Right lung (tissue), 5 donors: ENCODE measurements around the gene TBC1D17. TPM values are rescaled to one million over a fixed set of nuclear protein-coding genes. Genes with fewer than 3 reads are reported as not detected.

Experiments
- DNase-seq, 2 donors: peaks; one replicate each; pipeline ENCODE4 v3.0.0-alpha.2; 2013
- polyA plus RNA-seq, 5 donors: library from polyadenylated mRNA; unstranded; fragments of 120-200 nt; gene quantifications; one replicate each; pipeline versions ENCODE4 v1.2.1 to v1.2.3, GENCODE V29; 2013; ENCODE audit warnings: inconsistent platforms in 1 of 5, low replicate concordance in 1 of 5; ENCODE audit not compliant: insufficient read length in 5 of 5, insufficient read depth in 1 of 5

The TBC1D17 gene
- polyA plus RNA-seq, 5 donors, result 32.2 to 49.5 (median 48.3) TPM

DNA sequence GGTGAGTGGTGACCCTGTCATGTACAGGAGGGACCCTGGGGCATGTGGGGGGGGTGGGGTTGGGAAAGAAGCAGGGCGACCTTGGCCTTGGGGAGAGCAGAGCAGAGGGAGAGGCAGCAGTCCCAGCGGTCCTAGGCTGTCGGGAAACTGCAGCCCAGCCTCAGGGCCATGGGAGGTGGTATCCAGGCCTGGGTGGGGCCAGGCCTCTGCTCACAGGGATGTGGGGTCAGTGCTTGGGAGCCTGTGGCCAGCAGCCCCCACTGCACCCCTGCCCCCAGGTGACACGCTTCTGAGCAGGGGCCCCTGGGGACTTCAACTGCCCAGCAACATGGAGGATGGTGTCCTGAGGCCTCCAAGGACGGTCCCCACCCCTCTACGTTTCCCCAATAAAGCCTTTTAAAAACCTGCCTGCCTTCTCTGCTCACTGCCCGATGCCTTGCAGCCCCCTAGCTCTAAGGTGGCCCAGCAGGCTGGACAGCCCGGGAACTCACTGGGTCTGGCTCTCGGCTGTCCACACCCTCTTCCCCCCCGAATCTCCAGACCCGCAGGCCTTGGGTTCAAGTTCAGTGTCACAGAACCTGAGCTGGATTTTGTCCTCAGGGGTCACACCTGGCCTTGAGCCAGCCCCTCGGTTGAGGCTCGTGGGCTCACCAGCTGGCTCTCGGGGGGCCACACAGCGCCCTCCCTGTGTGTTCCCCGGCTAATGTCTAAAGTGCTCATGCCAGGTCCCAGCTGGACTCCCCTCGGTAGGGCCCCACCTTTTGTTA is 17.0 kb upstream of the TBC1D17 start:
- no peak for DNase-seq

DNA sequence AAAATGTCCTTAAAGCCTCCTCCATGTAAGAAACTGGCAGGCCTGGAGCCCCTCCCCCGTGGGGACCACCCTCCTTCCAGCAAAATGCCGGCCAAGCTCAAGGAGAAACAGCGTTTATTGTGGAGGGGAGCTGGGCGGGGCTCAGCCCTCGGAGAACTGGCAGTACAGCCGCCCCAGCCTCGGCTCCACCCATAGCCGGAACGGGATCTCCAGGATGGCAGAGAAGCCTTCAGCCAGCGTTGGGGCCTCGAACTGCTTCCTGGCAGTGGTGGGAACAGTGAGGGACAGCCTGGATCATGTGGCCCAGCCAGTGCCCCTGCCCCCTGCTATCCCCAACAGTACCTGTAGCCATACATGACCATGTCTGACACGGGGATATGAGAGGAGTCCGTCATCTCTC is 16.4 kb upstream of the TBC1D17 start:
- no peak for DNase-seq

DNA sequence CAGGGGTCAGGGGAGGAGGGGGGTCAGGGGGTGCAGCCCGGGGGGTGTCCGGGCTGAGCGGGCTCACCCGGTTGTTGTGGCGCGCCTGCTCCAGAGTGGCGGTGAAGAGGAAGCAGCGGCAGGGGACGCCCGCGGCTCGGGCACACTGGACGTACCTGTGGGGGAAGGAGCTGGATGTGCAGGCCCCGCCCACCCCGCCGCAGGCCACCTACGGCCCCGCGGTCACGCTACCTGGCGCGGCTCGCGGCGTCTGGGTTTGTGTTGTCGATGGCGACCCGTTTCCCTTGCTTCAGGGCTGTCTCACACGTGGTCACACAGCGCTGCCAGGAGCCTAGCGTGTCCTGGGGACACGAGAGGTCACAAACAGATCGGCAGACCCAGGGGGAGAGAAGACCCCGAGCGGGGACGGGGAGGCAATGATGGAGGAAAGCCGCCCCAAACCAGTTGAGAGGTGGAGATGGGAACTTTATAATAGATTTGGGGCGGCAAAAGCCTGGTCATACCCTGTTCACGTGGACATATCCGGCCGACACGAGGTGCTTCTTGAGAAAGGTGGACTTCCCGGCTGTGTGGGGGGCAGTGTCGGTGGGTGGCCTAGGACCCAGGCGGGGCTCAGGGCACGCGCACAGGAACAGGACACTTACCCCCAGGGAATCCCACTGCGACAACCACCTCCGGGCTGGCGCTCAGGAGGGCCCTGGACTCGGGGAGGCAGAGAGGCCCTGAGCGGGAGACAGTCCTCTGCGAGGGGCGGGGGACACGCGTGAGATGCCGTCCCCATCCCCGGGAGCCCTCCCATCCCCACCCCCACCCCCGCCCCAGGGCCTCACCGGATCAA is 15.7 kb upstream of the TBC1D17 start:
- DNase-seq, result no peak

DNA sequence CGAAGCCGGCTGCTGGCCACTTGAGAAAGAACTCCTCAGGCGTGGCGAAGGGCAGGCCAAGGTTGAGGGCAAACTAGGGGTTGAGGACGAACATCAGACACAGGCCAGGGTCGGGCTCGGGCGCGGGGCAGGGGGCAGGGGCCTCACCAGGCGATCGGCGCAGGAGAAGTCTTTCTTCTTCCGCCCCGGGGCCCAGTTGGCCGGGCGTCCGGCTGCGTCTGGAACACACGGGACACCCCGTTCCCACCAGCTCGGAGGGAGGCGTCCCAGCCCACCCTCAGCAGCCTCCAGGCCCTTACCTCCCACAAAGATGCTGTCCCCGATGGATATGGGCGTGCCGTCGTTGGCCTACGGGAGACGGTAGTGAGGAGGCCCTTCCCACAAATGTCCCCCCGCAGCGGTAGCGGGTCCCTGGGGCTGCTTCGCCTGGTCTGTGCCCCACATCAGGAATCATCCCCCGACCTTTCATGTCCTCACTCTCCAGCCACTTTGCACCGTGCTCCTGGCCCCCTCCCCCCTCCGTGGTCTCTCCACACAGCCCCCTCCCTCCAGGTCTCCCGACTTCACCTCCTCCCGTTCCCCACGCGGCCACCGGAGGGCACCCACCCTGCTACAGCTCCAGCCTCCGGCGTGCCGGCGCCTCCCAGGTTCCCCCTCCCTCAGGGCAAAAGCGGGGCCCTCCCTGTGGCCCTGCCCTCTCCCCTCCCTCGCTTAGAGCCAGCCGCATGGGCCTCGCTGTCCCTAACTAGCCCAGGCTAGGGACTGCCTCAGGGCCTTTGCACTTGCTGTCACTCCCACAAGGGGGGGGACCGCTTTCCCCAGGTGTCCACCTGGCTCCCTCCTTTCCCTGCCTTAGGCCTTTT is 14.9 kb upstream of the TBC1D17 start:
- no peak for DNase-seq

DNA sequence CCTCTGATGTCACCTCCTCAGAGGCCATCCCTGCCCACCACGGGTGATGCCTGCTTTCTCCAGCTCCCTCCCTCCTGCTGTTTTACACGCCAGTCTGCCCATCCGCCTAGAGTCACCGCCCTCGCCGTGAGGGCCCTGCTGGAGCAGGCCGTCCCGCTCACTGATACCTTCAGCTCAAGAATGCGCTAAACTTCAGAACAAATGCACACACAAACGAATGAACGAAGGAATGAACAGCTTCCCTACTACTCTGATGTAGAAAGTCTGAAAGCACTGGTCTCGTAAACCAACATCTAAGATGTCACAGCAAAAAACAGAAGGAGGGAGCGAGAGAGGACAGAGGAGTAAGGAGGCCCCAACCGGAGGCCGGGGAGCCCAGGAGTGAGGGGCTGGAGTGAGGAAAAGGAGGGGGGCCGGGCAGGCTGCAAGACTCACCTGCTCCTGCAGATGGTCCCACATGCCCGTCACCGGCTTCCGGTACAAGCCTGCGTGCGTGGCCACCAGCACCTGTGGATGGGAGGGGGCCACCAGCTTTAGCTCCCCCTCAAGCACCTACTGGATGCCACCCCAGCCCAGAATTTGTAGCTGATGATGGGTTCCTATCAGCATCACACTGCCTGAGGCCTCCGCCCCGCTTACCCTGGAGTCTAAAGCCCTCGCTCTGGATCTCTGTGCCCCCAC is 14.1 kb upstream of the TBC1D17 start:
- no peak for DNase-seq

DNA sequence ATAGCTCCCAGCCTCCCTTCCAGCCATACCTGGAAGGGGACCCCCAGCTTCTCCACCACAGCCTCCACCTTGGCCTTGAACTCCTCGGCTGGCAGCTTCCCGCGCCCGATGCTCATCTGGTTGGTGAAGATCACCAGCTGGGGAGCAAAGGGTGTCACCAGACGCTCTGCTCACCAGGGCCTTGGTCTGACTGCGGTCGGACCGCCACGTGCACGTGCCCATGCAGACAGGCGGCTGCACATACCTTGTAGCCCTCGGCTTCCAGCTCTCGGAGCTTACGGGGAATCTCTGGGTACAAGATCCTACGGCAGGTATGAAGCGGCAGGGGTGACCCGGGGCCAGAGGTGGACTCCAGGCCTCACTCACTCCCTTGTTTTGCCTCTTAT is 13.6 kb upstream of the TBC1D17 start:
- DNase-seq, result no peak

DNA sequence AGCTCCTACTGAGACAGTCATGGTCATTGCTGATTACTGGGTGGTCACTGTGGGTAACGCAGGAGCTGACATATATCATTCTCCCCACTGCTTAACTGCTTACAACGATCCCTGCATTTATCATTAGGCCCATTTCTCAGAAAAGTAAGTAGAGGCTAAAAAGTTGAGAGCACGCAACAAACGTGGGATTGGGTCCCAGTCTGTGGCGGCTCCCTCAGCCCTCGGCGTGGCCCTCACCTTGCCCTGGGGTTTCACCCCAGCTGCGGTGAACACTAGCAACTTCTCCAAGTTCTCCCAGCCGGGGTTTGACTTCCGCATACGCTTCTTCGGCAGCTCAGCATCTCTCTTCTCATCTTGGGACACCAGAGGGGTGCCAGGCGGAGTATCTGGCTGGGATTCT is 12.6 kb upstream of the TBC1D17 start:
- DNase-seq, result no peak

DNA sequence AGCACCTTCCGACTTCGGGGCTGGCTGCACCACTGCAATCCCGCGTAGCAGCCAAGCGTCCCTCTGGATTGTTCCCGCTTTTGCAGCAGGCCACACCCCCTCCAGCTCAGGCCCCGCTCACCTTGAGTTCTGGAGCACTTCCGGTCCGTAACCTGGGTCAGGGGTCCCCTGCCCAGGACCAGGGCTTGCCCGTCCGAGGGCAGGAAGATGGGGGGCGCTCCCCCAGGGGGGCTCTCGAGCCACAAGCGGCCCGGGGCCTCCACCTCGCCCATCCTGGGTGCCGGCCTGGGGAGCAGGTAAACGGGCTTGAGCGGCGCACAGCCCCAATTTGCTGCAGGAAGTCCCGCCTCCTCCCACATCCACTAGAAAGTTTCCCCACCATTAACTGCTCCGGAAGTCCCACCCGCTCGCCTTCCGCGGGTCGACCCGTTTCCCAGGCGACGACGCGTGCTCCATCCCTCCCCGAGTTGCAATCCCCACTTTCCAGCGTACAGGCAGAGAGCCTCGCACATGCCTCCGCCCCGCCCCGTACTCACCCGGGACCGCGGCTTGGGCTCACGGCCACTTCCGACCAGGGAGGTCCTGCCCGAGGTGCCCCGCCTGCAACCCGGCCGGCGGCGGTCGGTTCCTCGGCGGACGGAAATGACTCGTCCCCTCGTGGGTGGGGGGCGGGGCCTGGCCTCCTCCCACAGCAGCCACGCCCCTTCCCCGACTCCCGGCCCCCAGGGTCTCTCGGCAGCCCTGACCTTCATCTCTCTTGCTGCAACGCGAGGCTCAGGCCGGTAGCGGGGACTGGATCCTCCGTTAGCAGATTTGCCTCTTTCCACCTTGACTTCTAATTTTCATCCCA is 10.3 kb upstream of the TBC1D17 start, which contains the start of gene PNKP:
TSS of gene PNKP (minus strand) at position 644 of the 850 bp plus-strand sequence. CDS start at position 272, 372 bp downstream.
- peak; percentile 92 to 93 for DNase-seq

DNA sequence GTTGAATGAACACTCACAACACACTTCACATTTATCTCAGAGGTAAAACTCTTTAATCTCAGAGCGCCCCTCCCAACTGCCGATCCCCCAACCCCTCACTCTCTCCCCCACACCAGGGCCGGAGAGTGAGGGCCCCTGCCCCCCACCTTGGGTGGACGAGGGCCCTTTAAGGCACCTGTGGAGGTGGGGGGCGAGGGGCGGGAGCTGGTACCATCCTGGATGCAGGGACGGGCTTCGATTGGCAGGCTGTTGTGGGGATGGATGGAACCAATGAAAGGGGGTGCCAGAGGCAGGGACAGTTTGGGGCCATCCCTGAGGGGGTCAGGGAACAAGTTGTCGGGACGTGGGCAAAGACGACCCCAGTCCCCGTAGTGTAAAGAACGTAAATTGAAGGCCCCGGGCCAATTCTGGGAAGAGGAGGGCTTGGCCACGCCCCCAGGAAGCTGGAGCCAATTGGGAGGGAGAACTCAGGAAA is 8.5 kb upstream of the TBC1D17 start:
- DNase-seq, result no peak

DNA sequence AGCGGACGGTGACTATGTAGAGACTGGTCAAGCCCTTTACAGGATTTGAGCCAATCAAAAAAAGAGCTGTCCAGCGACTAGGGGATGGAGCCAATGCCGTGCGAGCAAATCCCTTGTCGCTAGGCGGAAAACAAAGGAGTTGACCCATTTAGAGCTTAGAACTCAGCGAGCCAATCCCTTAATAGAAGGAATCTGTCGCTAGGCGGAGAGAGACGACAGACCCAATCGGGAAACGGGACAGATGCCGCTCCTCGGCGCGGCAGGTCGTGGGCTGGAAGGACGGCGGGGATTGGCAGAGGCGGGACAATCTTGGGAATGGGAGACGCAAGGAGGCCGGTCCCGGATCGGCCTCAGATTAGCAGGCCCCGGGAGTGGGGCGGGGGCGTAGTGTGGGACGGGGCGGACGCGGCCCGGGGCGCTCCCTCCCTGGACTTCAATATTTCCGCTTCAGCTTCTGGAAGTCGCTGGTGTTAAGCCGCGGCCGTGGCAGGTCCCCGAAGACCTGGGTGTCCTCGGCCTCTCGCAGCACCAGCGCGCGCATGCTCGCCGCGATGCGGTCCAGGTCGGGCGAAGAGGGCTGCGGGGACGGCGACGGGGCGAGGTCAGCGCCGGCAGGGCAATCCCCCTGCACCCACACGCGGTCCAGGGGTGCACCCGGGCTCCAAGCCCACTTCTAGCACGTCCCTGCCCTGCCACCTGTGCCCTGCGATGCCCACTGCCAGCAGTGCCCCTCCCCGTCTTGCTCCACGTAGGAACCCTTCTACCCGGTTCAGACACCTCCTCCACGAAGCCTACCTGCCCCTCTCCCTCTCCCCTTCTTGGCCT is 7.8 kb upstream of the TBC1D17 start:
- DNase-seq, result peak; percentile 99

DNA sequence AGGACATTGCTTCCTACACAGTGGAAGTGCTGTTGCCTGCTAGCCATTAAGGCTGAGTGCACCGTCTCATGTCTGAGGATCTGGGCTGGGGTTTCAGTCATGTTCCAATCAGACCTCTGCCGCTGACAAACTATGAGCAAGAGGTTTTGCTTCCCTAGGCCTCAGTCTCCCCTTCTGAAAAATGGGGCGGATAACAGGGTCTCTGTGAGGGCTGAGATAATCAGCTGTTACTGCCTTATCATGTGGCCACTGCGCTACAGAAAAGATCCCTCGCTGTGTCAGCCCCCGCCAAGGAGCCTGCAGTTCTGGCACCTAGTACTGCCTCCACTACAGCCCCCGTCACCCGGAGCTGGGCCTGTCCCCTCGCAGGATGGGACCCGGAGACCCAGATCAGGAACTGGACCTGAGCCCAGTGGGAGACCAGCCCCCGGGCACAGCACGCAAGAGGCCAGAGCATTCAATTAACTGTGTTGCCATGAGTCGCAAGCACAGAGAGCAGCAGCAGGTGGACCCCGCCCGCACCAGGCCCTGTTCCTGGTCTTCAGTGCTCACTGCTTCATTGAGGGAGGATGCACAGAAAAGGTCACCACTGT is 7.1 kb upstream of the TBC1D17 start:
- no peak for DNase-seq

DNA sequence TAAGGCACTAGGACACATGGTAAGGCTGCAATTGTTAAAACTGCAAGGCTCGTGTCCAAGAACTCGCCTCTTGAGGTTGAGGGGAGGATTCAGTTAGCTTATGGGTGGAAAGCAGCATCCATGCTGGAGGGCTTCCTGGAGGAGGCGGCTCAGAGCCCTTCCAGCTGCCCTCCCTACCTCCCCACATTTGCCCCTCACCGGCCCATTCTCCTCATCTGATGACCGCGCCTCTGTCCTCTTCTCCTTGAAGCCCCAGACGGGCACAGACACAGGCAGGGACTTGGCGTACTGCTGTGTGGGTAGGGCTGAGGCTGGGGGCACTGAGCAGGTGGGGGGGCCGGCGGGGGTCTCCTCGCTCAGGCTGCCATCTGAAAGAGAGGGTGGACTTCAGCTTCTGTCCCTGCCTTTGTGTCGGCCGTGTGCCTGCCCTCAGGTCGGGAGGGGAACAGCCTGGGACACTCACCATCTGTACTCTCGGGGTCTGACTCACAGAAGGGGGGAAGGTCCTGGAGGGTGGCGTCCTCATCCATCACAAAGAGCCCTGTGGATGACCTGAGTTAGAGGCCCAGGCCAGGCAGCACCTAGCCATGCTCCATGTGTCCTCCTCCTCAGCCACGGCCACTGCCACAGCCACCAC is 6.0 kb upstream of the TBC1D17 start:
- DNase-seq, result no peak

DNA sequence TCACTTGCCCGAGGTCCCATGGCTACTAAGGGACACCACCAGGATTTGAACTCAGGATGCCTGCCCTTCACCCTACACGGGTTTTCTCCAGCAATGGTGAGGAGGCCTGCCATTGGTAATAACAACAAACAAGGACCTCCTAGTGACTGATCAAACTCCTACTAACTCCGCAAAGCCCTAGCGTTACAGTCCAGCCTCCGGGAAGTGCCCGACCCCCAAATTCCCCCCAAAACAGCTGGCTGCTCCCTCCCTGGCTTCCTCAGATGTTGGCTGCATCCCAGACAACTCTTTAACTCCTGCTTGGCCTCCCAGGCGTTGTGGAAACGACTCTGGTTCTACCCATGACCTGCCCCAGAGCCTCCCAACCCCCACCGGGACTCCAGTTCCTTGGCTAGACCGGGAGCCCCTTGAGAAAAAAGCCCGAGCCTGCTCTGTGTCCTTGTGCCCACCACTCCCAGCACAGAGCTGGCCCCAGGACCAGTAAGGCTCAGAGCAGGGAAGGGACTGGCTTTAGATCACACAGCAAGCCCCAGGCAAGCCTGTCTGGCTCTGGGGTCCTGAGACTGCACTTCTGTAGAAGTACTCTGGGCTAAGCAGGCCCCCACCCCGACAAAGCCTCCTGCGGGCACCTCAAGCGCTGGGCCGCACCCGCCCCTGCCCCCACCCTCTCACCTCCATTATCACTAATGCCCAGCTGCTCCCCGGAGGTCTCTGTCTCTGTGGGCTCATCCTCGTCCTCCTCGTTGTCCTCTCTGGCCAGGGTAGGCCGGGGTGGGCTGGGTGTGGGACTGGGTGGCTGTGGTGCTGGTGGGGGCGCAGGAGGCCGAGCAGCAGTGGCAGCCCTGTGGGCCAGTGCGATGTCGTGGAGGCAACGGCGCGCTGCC is 5.0 kb upstream of the TBC1D17 start:
- no peak for DNase-seq

DNA sequence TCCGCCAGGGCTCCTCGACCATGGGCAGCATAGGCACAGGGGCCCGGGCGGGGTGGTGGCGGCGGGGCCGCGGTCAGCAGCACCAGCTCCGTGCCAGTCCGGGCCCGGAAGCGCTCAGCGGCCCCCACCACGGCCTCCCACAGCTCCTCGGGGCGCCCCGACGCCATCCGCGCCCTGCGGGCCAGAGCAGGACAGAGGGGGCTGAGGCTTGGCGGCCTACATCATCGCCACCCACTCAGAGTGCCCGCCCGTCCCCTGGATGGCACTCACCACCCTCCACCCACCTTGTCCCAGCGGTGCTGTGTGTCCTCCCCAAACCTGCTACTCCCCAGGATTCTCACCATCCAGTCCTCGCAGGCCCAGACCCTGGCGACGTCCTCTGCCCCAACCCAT is 4.4 kb upstream of the TBC1D17 start:
- DNase-seq, result no peak

DNA sequence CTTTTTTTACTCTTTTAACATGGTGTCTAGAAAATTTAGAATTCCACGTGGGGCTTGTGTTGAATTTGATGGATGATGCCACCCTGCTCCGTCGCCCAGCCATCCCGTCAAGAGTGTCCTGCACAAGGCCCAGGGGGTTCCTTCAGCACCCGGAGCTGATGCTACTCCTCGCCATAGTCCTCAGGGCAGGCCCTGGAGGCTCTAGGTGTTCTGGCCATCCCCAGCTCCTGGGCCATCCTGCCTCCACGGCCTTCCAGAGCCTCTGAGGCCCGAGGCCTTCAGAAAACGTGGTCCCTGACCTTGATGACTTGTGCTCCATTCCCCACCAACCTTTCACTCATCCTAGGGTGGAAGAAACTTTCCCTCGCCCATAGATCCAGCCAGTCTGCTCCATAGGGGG is 3.7 kb upstream of the TBC1D17 start:
- DNase-seq, result no peak

DNA sequence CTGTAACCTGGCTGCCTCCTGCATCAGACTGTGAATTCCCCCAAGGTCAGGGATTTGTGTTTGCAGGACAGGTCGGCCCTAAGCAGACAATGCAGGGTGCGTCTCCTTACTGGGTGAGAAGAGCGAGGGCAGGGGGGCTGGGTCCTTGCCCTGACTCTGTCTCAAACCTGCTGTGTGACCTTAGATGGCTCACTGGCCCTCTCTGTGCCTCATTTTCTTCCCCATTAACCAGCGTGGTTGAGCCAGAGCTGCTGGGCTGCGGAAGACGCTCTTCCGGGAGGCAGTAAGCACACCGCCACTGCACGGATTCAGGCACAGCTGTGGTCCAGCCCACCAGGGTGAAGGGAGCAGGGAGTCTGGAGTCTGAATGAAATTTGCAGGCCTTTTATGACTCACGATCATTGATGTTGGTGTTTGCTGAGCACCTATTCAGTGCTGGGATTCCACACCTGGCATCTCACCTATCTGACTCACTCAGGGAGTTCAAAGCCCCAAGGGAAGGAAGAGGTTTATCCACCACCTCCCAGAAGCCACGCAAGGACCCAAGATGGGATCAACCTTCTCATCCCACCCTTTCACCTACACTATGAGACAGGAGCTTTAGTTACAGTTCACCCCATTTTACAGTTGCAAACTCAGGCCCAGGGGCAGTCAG is 2.9 kb upstream of the TBC1D17 start:
- no peak for DNase-seq

DNA sequence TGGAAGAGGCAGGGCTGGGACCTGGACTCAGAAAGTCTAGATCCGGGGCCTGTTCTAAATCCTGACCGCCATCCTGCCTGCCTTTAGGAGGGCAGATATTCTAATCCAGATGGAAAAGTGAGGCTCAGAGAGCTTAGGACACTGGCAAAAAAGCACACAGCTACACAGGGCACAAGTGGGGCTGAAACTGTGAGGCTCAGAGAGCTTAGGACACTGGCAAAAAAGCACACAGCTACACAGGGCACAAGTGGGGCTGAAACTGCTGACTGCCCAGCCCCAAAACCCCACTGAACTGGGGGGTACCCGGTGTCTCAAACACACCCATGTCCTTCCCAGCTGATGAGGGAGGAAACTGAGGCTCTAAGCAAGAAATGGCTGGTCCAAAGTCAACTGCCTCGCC is 2.3 kb upstream of the TBC1D17 start:
- no peak for DNase-seq
